ENCODE data around the gene FNIP2.
A peak's percentile ranks its signal among the peaks of the same experiment; 100 is the strongest.

FNIP2 gene

DNA sequence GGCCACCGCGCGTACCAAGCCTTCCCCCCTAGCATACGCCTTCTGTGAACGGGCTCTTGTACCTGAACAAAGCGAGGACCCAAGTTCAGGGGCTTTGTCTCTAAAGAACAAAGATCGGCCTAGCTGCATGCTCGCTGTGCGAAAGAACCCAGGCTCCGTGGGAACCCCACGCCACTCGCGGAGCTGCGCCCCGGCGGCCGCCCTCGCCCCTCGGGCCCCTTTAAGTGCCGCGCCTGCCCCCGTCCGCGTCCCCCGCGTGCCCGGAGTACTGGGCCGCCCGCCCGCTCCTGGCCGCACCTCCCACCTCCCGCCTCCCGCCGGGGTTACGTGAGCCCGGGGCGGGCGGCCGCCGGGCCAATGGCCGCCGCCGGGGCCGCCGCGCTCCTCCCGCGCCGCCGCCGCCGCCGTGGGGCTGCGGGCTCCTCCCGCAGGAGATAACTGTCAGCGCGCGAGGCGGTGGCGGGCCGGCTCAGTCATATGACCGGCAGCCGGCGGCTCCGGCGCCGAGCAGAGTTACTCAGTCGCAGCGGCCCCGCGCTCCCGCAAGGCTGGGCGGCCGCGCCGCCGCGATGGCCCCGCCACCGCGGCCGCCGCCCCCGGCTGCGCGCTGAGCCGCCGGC, at the start of gene FNIP2:
FNIP2 (plus strand) TSS at position 472 of the 620 bp plus-strand sequence. CDS start 187 bp downstream, outside the sequence.
- no peak for DNase-seq (ENCODE audit: low read depth)
- TF ChIP-seq, protein P1, sequence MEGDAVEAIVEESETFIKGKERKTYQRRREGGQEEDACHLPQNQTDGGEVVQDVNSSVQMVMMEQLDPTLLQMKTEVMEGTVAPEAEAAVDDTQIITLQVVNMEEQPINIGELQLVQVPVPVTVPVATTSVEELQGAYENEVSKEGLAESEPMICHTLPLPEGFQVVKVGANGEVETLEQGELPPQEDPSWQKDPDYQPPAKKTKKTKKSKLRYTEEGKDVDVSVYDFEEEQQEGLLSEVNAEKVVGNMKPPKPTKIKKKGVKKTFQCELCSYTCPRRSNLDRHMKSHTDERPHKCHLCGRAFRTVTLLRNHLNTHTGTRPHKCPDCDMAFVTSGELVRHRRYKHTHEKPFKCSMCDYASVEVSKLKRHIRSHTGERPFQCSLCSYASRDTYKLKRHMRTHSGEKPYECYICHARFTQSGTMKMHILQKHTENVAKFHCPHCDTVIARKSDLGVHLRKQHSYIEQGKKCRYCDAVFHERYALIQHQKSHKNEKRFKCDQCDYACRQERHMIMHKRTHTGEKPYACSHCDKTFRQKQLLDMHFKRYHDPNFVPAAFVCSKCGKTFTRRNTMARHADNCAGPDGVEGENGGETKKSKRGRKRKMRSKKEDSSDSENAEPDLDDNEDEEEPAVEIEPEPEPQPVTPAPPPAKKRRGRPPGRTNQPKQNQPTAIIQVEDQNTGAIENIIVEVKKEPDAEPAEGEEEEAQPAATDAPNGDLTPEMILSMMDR (IDR thresholded peaks at IDR 0.05; ENCODE audit: control insufficient read depth, extremely low read depth, insufficient read depth) = 0 out of 2 replicates have a peak, but pooled peaks have one; percentile 2
- H3K4me3 ChIP-seq (ENCODE audit: low read depth, low read length) = peak within 1 kb of the TSS; percentile 78

DNA sequence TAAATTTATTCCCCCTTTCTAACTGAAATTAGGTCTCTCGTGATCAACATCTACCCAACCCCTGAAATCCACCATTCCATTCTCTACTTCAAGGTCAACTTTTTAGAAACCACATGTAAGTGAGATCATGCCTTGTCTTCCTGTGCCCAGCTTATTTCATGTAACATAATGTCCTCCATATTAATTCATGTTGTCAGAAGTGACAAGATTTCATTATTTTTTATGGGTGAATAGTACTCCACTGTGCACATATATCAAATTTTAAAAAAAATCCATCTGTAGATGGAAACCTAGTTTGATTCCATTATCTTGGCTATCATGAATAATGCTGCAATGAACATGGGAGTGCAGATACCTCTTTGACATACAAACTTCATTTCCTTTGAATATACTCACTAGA, 47.1 kb upstream of the FNIP2 start:
- DNase-seq (ENCODE audit: low read depth) = no peak
- TF ChIP-seq, protein P1 (IDR thresholded peaks at IDR 0.05; ENCODE audit: control insufficient read depth, extremely low read depth, insufficient read depth) = no peak
- H3K4me3 ChIP-seq (ENCODE audit: low read depth, low read length) = peak overlapping the region; percentile 83

DNA sequence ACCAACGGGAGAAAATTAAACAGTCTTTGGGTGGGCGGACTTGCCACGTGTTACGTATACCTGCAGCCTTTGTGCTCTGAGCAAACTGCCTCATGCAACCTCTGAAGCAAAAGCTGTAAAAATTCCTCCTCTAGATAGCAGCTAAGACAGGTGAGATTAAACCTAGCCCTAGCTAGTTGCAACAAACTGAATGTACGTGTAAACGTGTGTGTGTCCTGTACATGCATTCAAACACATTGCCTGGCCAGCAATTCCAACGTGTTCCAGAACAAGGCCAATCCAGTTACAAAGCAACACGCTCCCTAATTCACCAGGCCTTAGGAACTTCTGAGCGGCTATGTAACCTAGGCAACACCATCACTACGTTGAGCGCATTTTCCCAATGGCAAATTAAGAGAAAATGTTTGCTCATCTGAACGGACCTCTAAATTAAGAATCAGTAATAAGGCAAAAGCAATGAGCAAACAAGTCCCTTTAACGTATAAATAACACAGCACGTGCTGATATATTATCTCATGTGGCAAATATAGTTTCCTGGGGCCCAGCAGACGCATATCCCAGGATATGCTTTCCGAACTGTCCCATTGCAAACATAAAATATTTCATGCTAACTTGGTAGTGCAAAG, 46.4 kb upstream of the FNIP2 start:
- TF ChIP-seq, protein P1 (IDR thresholded peaks at IDR 0.05; ENCODE audit: control insufficient read depth, extremely low read depth, insufficient read depth) = no peak
- H3K4me3 ChIP-seq (ENCODE audit: low read depth, low read length) = peak overlapping the region; percentile 83
- DNase-seq (ENCODE audit: low read depth) = peak; percentile 26

DNA sequence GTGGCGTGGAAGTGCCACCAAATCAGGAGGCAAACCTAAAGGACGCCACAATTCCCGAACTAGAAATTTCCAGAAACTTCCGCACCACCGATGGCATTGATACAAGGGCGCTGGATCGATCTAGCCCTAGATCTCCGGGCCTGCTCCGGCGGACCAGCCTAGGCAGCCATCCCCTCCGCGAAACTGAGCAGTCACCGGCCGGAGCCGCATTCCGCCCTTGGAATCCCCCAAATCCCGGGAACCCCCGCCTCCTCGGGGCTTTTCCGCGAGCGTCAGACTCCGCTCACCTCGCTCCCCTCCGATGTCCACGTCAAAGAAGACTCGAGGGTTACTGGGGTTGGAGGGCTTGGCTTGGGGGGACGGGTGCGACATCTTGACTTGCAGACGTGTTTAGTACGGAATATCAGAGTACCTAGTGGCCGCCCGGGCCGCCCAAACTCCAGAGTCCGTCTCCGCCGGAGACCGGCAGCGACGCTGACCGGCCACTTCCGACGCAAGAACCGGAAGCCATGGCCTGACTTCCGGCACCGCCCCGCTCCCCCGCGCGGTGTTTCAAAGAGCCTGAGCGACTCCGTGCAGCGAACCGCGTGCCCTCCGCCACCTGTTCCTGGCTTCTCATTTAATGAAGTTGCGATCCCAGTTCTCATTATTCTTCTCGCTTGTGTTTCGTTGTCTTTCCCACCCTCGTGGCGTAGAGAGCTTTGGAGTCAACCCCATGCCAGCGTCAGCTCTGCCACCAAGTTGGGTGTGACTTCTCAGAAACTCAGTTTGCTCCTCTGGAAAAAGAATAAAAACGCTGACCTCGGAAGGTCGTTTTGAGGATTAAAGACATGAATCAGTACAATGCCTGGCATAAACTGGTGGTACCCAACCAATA, 45.7 kb upstream of the FNIP2 start, which contains the start of gene PPID:
PPID (minus strand) TSS at position 480 of the 877 bp plus-strand sequence; CDS start at position 372, 108 bp downstream.
- TF ChIP-seq, protein P1 (IDR thresholded peaks at IDR 0.05; ENCODE audit: control insufficient read depth, extremely low read depth, insufficient read depth) = no peak
- peak; percentile 53 for DNase-seq (ENCODE audit: low read depth)
- peak within 1 kb of the TSS; percentile 83 for H3K4me3 ChIP-seq (ENCODE audit: low read depth, low read length)

DNA sequence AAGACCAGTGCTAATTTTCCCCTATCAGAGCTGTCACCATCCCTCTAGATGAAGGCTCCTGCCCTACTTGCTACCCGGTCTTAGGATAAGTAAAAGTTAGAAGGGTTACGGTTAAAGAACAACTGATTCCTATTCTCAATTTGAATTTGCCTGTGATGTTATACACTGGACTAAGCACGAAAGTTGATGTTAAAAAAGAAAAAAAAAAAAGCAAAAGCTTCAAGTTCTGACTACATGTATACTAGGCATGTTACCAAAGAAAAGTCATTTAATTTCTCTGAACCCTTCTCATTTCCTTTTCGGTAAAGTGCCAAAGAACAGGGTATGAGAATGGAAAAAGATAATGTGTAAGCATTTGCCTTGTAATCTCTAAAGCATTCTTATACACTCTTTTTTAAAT, 44.2 kb upstream of the FNIP2 start:
- TF ChIP-seq, protein P1 (IDR thresholded peaks at IDR 0.05; ENCODE audit: control insufficient read depth, extremely low read depth, insufficient read depth) = no peak
- H3K4me3 ChIP-seq (ENCODE audit: low read depth, low read length) = no peak overlapping the region
- DNase-seq (ENCODE audit: low read depth) = no peak

DNA sequence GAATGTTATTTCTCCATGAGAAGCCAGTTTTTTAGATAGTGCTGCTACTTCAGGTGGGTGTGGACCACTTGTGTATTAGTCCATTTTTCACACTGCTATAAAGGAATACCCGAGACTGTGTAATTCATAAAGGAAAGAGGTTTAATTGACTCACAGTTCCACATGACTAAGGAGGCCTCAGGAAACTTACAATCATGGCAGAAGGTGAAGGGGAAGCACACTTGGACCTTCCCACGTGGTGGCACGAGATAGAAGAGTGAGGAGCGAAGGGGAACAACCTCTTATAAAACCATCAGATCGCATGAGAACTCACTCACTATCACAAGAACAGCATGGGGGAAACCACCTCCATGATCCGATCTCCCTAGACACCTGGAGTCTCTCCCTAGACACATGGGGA, 42.2 kb upstream of the FNIP2 start:
- TF ChIP-seq, protein P1 (IDR thresholded peaks at IDR 0.05; ENCODE audit: control insufficient read depth, extremely low read depth, insufficient read depth) = no peak
- no peak overlapping the region for H3K4me3 ChIP-seq (ENCODE audit: low read depth, low read length)
- DNase-seq (ENCODE audit: low read depth) = no peak

All from LNCaP clone FGC (cell line).